Measurements from ENCODE around the gene MCUR1. TPM values are rescaled to one million over a fixed set of nuclear protein-coding genes. Genes with fewer than 3 reads are reported as not detected.

The MCUR1 gene
- total and polyA plus RNA-seq, 9 of the 15 experiments (the other 6 are each of a cell fraction or from before 2014, with no cell fraction given): 5.1 to 60.2 (median 41.4) TPM

- TF ChIP-seq, protein P1, sequence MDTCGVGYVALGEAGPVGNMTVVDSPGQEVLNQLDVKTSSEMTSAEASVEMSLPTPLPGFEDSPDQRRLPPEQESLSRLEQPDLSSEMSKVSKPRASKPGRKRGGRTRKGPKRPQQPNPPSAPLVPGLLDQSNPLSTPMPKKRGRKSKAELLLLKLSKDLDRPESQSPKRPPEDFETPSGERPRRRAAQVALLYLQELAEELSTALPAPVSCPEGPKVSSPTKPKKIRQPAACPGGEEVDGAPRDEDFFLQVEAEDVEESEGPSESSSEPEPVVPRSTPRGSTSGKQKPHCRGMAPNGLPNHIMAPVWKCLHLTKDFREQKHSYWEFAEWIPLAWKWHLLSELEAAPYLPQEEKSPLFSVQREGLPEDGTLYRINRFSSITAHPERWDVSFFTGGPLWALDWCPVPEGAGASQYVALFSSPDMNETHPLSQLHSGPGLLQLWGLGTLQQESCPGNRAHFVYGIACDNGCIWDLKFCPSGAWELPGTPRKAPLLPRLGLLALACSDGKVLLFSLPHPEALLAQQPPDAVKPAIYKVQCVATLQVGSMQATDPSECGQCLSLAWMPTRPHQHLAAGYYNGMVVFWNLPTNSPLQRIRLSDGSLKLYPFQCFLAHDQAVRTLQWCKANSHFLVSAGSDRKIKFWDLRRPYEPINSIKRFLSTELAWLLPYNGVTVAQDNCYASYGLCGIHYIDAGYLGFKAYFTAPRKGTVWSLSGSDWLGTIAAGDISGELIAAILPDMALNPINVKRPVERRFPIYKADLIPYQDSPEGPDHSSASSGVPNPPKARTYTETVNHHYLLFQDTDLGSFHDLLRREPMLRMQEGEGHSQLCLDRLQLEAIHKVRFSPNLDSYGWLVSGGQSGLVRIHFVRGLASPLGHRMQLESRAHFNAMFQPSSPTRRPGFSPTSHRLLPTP (IDR thresholded peaks at IDR 0.05; ENCODE audit: borderline replicate concordance, extremely low read depth, insufficient read length): no peak
- TF ChIP-seq MAFG (tag; conservative IDR thresholded peaks at IDR 0.05) (no peak), DPF2 (IDR thresholded peaks at IDR 0.05) (0 out of 2 replicates have a peak, but pooled peaks have one; percentile 28), HLTF (IDR thresholded peaks at IDR 0.05) (no peak), ZNF77 (CRISPR knock-in tag; IDR thresholded peaks at IDR 0.05) (no peak), TCF7 (IDR thresholded peaks at IDR 0.05; ENCODE audit: borderline replicate concordance) (0 out of 2 replicates have a peak, but pooled peaks have one; percentile 28), ZNF511 (CRISPR knock-in tag; IDR thresholded peaks at IDR 0.05) (peak; percentile 59; the same call in 1 of the 2 replicates), ERF (CRISPR knock-in tag; IDR thresholded peaks at IDR 0.05) (peak; percentile 96; the same call in 1 of the 2 replicates), RFX1 (IDR thresholded peaks at IDR 0.05) (peak; percentile 67), POLR3A (IDR thresholded peaks at IDR 0.05; ENCODE audit: borderline replicate concordance, extremely low read depth, insufficient read depth, insufficient read length) (no peak), RBFOX2 (IDR thresholded peaks at IDR 0.05; ENCODE audit: low read depth, low read length) (peak; percentile 98), ASH1L (IDR thresholded peaks at IDR 0.05; ENCODE audit: borderline replicate concordance, low read depth, partially characterized antibody) (no peak), SMARCC2 (IDR thresholded peaks at IDR 0.05; ENCODE audit: low read depth) (no peak), CTCFL (IDR thresholded peaks at IDR 0.05; ENCODE audit: borderline replicate concordance, insufficient read depth, low read depth, low read length, poor library complexity, severe bottlenecking) (peak; percentile 21)
- TF ChIP-seq, protein P2, sequence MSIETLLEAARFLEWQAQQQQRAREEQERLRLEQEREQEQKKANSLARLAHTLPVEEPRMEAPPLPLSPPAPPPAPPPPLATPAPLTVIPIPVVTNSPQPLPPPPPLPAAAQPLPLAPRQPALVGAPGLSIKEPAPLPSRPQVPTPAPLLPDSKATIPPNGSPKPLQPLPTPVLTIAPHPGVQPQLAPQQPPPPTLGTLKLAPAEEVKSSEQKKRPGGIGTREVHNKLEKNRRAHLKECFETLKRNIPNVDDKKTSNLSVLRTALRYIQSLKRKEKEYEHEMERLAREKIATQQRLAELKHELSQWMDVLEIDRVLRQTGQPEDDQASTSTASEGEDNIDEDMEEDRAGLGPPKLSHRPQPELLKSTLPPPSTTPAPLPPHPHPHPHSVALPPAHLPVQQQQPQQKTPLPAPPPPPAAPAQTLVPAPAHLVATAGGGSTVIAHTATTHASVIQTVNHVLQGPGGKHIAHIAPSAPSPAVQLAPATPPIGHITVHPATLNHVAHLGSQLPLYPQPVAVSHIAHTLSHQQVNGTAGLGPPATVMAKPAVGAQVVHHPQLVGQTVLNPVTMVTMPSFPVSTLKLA (conservative IDR thresholded peaks at IDR 0.05): peak; percentile 59 to 92; a peak in 3 of 4 replicates
- TF ChIP-seq, protein P3, sequence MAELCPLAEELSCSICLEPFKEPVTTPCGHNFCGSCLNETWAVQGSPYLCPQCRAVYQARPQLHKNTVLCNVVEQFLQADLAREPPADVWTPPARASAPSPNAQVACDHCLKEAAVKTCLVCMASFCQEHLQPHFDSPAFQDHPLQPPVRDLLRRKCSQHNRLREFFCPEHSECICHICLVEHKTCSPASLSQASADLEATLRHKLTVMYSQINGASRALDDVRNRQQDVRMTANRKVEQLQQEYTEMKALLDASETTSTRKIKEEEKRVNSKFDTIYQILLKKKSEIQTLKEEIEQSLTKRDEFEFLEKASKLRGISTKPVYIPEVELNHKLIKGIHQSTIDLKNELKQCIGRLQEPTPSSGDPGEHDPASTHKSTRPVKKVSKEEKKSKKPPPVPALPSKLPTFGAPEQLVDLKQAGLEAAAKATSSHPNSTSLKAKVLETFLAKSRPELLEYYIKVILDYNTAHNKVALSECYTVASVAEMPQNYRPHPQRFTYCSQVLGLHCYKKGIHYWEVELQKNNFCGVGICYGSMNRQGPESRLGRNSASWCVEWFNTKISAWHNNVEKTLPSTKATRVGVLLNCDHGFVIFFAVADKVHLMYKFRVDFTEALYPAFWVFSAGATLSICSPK (IDR thresholded peaks at IDR 0.05; ENCODE audit: borderline replicate concordance): no peak
- TF ChIP-seq, protein P4, sequence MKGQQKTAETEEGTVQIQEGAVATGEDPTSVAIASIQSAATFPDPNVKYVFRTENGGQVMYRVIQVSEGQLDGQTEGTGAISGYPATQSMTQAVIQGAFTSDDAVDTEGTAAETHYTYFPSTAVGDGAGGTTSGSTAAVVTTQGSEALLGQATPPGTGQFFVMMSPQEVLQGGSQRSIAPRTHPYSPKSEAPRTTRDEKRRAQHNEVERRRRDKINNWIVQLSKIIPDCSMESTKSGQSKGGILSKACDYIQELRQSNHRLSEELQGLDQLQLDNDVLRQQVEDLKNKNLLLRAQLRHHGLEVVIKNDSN (CRISPR knock-in tag; IDR thresholded peaks at IDR 0.05): peak; percentile 93
These were observed at the start of gene MCUR1 (continued) for GRCh38 chr6:13814176-13814937.

Data from K562 (cell line).